ENCODE data around the gene CIB1. TPM values are rescaled to one million over a fixed set of nuclear protein-coding genes. Genes with fewer than 3 reads are reported as not detected.

Gene CIB1
- total RNA-seq, 2 donors from 2014 or later = 24.9 to 31.1 TPM

DNA sequence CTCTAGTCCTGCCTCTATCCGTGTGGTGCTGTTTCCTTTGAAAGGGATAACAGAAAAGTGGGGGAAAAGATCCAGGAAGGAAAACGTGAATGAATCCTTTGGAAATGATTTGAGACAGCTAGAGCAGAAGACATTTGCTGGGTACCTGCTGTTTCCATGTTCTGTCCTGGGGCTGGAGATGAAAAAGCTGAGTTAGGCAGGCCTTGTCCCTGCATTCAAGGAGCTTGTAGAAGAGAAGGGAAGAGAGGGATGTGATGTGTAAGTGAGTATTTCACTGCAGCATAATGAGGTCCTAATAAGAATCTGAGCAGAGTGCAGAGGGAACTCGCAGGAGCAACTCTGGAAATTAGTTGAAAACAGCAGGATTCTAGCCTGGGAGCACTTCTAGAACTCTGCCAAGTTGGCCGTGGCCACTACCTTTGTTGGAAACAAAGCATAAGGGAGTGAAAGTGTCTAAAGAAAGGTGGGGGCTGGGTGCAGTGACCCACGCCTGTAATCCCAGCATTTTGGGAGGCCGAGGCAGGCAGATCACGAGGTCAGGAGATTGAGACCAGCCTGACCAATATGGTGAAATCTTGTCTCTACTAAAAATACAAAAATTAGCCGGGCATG lies 46.4 kb downstream of the CIB1 start:
- TF ChIP-seq, protein P1, sequence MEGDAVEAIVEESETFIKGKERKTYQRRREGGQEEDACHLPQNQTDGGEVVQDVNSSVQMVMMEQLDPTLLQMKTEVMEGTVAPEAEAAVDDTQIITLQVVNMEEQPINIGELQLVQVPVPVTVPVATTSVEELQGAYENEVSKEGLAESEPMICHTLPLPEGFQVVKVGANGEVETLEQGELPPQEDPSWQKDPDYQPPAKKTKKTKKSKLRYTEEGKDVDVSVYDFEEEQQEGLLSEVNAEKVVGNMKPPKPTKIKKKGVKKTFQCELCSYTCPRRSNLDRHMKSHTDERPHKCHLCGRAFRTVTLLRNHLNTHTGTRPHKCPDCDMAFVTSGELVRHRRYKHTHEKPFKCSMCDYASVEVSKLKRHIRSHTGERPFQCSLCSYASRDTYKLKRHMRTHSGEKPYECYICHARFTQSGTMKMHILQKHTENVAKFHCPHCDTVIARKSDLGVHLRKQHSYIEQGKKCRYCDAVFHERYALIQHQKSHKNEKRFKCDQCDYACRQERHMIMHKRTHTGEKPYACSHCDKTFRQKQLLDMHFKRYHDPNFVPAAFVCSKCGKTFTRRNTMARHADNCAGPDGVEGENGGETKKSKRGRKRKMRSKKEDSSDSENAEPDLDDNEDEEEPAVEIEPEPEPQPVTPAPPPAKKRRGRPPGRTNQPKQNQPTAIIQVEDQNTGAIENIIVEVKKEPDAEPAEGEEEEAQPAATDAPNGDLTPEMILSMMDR (IDR thresholded peaks at IDR 0.05) = no peak
- no peak overlapping the region for H3K4me3 ChIP-seq
- peaks cover 0 to 38% of the 10 kb centered on the region in 2 donors for H3K4me1 ChIP-seq
- no peaks in the 10 kb centered on the region for H3K27me3 ChIP-seq
- no peaks in the 10 kb centered on the region for H3K9me3 ChIP-seq
- H3K36me3 ChIP-seq = no peaks in the 10 kb centered on the region
- DNase-seq (ENCODE audit: low spot score) = no peak
- peak overlapping the region; percentile 13 to 40 for H3K27ac ChIP-seq

DNA sequence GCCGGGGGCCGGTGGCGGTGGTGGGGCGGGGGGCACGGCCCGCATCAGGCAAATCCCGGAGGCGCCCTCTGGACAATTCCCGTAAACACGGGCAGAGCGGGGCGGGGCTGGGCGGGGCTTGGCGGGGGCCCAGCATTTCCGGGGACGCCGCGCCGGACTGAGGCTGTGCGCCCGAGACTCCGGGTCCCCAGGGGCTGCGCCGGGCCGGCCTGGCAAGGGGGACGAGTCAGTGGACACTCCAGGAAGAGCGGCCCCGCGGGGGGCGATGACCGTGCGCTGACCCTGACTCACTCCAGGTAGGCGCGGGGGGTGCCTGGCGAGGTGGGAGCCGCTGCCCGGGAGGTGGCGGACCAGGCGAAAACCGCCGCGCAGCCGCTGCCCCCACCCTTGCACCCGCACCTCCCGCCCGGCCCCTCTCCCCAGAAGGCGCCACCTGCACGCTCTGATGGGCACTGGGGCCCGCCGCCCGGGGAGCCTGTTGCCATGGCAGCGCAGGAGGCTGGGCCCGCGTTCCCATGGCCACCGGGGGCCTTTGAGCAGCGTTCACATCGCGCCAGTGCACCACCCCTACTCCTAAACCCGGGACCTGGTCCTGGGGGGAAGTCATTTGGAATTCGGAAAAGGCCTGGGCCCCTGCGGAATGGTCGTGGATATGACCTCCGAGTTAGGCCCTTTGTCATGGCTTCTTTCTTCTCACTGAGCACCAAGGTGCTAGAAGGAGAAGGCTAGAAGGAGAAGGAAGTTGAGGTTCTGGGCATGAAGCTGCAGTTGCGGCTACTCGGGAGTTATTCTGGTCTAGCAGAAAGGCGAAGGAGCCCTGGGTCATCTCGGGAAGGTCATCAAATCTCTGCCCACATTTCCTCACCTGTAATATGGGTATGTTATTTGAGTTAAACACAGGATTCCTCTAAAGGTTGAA lies 48.7 kb downstream of the CIB1 start:
- Histone ChIP-seq H3K27ac (peak overlapping the region; percentile 93 to 94), H3K36me3 (no peaks in the 10 kb centered on the region), H3K27me3 (no peaks in the 10 kb centered on the region), H3K4me3 (peak overlapping the region; percentile 66 to 73), H3K9me3 (no peaks in the 10 kb centered on the region), H3K4me1 (peaks cover 0 to 23% of the 10 kb centered on the region in 2 donors)
- TF ChIP-seq, protein P1 (IDR thresholded peaks at IDR 0.05) = no peak
- no peak for DNase-seq (ENCODE audit: low spot score)

GRCh38 chr15:90184119-90184785 lies 49.5 kb downstream of the CIB1 start:
- peak; percentile 93 for DNase-seq (ENCODE audit: low spot score)
- Histone ChIP-seq H3K9me3 (no peaks in the 10 kb centered on the region), H3K27ac (peak overlapping the region; percentile 93 to 94), H3K4me1 (peaks cover 0 to 23% of the 10 kb centered on the region in 2 donors), H3K27me3 (no peaks in the 10 kb centered on the region), H3K4me3 (peak overlapping the region; percentile 66 to 73), H3K36me3 (no peaks in the 10 kb centered on the region)
- TF ChIP-seq, protein P1 (IDR thresholded peaks at IDR 0.05) = no peak

DNA sequence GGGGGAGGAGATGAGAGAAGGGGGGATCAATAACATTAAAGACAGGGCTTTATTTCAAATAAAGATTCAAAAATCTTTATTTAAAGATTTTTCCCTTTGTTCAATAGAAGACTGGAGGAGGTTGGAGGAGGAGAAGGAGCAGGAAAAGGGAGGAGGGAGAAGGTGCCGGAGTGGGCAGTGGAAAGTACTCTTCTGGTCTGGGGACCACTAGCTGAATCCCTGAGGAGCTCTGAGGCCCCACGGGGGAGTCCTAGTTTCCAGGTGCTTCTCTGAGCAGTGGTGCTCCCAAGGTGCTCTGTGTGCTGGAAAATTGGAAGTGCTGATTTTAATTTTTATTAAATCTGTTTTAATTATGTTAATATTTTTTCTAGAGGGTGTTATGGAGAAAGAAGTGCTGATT lies 52.0 kb downstream of the CIB1 start:
- no peak overlapping the region for H3K4me3 ChIP-seq
- no peaks in the 10 kb centered on the region for H3K27me3 ChIP-seq
- no peaks in the 10 kb centered on the region for H3K36me3 ChIP-seq
- H3K9me3 ChIP-seq = no peaks in the 10 kb centered on the region
- H3K27ac ChIP-seq = peak overlapping the region in 1 of 2 donors; percentile 31
- TF ChIP-seq, protein P1 (IDR thresholded peaks at IDR 0.05) = no peak
- DNase-seq (ENCODE audit: low spot score) = no peak
- peaks cover 0 to 23% of the 10 kb centered on the region in 2 donors for H3K4me1 ChIP-seq

Other genes starting within 250 kb of the CIB1 start
- gene ZNF710, start 232.6 kb downstream of the CIB1 start, total RNA-seq = 1 to 10 TPM; 3.4 to 5.2 TPM
- 100 to 1,000 TPM; 119 to 249 TPM for gene IDH2, start 131.5 kb downstream of the CIB1 start, total RNA-seq
- gene SEMA4B, start 32.6 kb downstream of the CIB1 start, total RNA-seq = 10 to 100 TPM; 22.1 to 31.6 TPM
- gene GDPGP1, start 268 bp upstream of the CIB1 start, total RNA-seq = 10 to 100 TPM in 1 of 2 donors, 1 to 10 TPM in 1; 8.6 to 16.1 TPM
- gene TTLL13, start 15.6 kb upstream of the CIB1 start, total RNA-seq = not detected
- gene NGRN, start 31.7 kb upstream of the CIB1 start, total RNA-seq = 100 to 1,000 TPM; 107 to 110 TPM
- gene ZNF774, start 118.3 kb upstream of the CIB1 start, total RNA-seq = 1 to 10 TPM; 3.7 to 4.3 TPM
- gene IQGAP1, start 154.3 kb upstream of the CIB1 start, total RNA-seq = 10 to 100 TPM; 56.5 to 96.3 TPM